ENCODE results near the gene RELN.

DNA sequence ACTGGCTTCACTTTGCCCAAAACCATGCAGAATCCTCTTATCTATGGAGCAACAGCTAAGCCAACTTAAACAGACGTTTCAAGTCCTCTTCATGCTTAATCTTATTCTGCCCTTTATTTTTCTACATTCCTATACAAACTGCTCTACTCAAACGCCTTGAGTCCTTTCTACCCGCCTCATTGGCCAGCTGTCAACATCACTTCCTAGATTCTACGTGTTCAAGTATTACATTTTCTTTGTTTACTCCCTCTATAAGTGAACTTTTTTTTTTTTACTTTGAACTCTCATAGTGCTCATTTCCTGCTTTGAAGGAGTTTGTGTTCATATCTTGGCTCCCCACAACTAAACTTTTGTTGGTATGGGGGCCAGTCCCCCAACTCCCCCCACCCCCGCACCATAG lies 514.5 kb downstream of the RELN start:
- TF ChIP-seq CTCF (IDR thresholded peaks at IDR 0.05) (no peak), EZH2 (IDR thresholded peaks at IDR 0.05; ENCODE audit: borderline replicate concordance, insufficient read depth, low read depth, low read length, poor library complexity, severe bottlenecking) (no peak)

Data from B cell (primary cell).